ENCODE measurements around the gene PCNX2.

- no peak for TF ChIP-seq ZNF281 (CRISPR knock-in tag; IDR thresholded peaks at IDR 0.05)
- TF ChIP-seq NFYB (CRISPR knock-in tag; conservative IDR thresholded peaks at IDR 0.05; ENCODE audit: low read depth): no peak
- TF ChIP-seq ESRRA (CRISPR knock-in tag; IDR thresholded peaks at IDR 0.05; ENCODE audit: borderline replicate concordance): no peak
Observed at GRCh38 chr1:233089251-233089650, 206.3 kb downstream of the PCNX2 start.

All from WTC11 (cell line).